RPMI7951 (cell line): ENCODE data around the gene FOXR1. TPM values are rescaled to one million over a fixed set of nuclear protein-coding genes. Genes with fewer than 3 reads are reported as not detected.
A peak's percentile ranks its signal among the peaks of the same experiment; 100 is the strongest.
"Not testable (repeated sequence)": the region's sequence is repeated elsewhere in the genome, so short reads cannot be mapped to it uniquely, and the experiment has no call there.

Experiments
- DNase-seq: peaks from one replicate; pipeline ENCODE4 v3.0.0-alpha.2; 2012; ENCODE audit warnings: low read depth
- total RNA-seq: library from RNA; depleted of rRNA; stranded (reverse); fragments of >200 nt; shearing (Covaris generic); gene quantifications from 2 replicates; pipeline ENCODE4 v1.2.3, GENCODE V29; 2014

FOXR1 gene
- total RNA-seq, 1 experiment from 2014 or later = not detected

DNA sequence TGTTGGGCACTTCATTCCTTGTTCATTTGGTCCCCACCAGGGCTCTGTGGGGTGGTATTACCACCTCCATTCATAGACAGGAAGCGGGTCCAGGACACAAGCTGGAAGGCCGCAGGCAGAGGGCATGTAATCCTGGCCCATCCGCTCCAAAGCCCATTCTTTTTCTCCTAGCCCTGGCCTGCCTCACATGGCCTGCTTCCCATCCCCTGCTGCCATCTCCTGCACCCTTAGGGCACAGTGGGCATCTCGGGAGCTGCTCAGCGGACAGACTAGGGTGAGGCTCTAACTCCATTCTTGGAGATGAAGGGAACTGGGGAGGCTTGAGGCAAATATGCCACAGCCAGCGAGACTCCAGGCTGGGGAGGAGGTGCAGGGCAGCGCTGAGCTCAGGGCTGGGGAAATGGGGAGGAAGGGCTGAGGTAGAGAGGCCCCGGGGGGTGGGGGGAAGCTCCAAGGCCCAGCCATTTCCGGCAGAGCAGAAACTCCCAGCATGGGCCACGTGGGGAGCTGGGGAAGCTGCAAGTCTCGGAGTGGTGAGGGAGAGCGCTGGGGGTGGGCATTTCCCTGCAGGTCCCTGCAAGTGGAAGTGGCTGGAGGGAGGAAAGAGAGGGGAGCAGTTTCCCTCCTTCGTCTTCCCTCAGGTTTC, 31.5 kb upstream of the FOXR1 start:
- DNase-seq = no peak

DNA sequence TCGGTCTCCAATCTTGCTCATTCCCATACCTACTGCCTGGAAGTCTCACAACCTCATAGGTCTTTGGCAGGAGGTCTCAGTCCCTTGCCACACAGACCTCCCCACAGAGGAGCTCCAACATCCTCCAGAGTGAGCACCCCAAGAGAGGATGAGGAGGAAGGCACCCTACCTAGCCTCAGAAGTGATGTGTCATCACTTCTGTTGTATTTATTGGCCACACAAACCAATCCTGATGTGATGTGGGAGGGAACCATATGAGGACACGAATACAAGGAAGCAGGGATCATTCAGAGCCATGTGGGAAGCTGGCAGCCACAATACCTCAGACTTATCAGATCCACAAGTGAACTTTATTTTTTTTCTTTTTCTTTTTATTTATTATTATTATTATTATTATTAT, 24.5 kb upstream of the FOXR1 start:
- no peak for DNase-seq

DNA sequence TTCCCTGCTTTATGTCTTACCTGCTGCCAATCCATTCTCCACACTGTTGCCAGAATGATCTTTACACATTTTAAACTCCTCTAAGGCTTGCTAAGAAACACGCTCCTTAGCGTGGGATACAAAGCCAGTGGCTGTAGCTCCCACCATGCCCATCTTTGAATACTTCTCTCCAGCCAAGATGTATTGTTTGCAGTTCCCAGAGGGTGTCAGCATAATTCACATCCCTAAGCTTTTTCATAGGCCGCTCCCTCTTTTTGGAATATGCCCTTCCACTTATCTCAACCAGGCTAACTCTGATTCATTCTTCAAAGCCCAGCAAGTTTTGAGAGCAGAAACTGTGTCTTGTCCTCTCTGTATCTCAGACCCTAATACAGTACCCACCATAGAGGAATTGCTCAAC, 23.6 kb upstream of the FOXR1 start:
- no peak for DNase-seq

DNA sequence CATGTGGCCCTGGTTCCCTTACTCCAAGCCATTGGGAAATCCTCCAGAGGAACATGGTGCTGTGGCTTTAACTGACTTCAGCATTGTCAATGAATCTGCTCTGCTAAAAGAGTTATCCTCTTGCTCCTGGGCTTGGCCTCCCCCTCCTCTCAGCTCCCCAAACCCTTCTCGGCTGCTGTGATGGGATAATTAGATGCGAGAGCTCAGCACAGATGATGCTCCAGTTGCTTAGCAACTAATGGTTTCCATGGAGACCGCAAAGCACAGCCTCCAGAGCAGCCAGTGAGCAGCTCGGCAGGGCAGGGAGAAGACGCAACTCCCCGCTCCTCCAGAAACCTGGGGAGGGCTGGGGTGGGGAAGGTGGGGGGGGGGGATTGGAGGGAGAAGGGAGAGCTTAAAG, 18.3 kb upstream of the FOXR1 start:
- DNase-seq = peak; percentile 37

DNA sequence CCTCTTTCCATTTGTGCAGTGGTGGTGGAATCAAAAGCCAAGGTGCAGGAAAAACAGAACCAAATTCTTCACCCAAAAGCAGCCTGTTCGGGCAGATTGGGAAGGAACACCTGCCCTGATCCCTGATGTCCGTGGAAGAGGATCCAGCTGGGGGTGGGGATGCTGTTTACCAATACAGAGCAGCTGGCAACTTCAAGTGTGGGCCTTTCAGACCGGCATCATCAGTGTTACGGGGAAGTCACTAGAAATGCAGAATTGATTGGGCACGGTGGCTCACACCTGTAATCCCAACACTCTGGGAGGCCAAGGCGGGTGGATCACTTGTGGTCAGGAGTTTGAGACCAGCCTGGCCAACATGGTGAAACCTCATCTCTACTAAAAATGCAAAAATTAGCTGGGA, 17.6 kb upstream of the FOXR1 start:
- DNase-seq = not testable (repeated sequence)

DNA sequence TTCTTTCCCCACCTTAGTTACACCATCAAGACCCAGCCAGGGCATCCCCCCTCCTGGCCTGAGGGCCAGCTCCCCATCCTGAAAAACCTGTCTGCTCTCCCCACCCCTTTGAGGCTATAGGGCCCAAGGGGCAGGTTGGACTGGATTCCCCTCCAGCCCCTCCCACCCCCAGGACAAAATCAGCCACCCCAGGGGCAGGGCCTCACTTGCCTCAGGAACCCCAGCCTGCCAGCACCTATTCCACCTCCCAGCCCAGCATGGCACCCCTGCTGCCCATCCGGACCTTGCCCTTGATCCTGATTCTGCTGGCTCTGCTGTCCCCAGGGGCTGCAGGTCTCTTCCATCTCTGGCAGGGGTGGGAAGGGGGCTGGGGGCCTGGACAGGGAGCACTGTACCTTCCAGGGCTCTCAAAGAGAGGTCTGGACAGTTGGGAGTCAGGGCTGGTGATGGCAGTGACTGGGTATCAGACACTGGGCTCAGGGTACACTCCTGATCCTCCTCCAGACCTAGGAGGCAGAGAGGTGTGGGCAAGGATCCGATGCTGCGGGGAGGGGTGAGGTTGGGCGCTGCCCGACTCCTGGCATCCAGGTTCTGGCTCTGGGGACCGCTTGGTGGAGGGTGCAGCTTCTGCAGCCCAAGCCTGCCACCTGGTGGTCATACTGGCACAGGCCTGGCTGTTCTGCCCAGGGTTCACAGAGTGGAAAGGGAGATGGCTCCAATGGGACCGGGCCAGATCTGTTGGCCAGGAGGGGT, 15.3 kb upstream of the FOXR1 start, which contains the start of gene UPK2:
TSS of gene UPK2 (plus strand) at position 205 of the 753 bp plus-strand sequence. CDS start at position 258, 53 bp downstream.
- DNase-seq = peak; percentile 74

DNA sequence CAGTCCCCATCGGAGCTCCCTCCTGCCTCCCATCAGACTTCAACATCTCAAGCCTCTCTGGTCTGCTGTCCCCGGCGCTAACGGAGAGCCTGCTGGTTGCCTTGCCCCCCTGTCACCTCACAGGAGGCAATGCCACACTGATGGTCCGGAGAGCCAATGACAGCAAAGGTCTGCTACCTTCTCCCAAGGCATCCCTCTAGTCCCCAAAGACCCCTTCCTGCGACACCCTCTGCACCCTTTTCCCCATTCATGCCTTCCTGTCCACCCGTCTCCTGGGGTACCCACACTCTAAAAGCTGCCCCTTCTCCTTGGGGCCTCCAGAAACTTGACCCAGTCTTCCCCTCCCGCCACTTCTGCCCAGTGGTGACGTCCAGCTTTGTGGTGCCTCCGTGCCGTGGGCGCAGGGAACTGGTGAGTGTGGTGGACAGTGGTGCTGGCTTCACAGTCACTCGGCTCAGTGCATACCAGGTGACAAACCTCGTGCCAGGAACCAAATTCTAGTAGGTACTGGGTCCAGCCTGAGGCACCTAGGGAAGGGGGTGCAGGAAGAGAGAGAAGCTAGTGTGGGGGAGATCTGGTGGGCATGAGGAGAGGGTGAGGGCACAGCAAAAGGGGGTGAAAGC, 14.6 kb upstream of the FOXR1 start:
- no peak for DNase-seq

DNA sequence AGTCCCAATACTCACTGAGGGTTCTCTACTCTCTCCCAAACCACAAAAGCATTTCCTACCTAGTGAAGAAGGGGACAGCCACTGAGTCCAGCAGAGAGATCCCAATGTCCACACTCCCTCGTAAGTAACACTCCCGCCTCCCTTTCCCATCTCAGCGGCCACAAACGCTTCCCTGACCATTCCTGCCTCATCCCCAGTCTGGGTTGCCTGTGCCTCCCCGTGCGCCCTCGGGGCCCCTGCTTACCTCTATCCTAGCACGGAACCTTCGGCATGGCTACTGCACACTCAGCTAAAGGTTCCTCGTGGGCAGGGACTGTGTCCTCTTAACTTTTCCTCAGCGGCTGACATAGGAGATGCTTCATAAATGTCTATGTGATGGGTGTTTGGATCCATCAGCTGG, 14.0 kb upstream of the FOXR1 start:
- no peak for DNase-seq

DNA sequence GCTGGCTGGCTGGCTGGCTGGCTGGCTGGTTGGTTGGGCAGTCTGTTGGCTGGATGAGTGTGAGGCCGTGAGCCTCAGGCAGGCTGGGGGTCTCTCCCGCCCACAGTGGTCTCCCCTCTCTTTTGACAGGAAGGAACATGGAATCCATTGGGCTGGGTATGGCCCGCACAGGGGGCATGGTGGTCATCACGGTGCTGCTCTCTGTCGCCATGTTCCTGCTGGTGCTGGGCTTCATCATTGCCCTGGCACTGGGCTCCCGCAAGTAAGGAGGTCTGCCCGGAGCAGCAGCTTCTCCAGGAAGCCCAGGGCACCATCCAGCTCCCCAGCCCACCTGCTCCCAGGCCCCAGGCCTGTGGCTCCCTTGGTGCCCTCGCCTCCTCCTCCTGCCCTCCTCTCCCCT, 13.6 kb upstream of the FOXR1 start:
- no peak for DNase-seq

DNA sequence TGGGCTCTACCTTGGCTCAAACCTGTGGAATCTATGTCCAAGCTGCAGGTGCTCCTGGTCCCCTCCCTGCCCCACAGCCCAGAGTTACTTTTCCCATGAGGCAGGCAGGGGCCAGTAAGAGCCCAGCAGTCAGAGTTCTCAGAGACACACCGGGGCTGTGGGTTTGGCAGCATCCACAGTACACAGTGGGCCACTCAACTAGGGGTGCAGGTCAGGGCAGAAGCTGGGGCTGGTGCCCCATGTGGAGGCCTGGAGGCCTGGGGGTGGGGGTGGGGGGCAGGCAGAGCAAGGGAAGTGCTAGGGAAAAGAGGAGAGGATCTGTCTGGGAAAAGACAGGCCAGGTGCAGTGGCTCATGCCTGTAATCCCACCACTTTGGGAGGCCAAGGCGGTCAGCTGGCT, 13.0 kb upstream of the FOXR1 start:
- DNase-seq = no peak

DNA sequence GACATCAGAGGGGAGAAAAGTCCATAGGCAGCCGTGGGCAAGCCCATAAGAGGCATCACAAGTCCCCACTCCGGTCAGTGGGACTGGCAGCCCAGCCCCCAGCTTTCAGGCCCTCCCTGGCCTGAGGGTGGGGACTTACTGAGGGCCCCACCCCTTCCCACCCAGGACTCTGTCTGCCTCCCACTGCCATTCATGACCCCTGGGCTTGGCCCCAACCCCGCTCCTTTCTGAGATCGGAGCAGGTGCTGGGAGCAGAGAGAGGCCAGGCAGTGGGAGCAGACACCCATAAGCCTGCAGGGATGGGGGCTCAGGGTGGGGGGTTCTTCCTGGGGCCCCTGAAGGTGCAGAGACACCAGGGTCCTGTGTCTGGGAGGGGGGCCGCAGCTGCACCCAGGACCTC, 10.4 kb upstream of the FOXR1 start:
- DNase-seq = no peak

DNA sequence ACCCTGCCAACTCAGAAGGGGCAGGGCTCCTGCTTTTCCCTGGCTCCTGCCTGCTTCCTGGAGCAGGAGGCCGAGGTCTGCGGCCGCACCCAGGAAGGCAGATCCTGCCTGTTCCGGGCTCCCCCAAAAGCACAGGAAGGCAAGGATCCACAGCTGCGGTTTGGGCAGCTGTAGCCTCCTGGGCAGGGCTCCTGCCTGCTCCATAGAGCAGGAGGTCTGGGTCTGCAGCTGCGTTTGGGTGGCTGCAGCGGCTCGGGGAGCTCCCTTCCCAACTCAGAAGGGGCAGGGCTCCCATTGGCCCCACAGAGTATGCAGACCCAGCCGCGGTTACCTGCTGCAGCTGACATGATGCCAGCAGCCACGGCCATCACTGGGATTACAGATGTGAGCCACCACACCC, 10.0 kb upstream of the FOXR1 start:
- DNase-seq = no peak

DNA sequence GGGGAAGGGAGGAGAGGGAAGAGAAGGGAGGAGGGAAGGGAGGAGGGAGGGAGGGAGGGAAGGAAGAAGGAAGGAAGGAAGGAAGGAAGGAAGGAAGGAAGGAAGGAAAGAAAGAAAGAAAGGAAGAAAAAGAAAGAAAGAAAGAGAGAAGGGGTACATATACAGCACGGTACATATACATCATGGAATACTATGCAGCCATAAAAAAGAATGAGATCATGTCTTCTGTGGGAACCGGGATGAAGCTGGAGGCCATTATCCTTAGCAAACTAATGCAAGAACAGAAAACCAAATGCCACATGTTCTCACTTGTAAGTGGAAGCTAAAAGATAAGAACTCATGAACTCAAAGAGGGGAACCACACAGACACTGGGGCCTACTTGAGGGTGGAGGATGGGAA, 2.1 kb upstream of the FOXR1 start:
- not testable (repeated sequence) for DNase-seq

DNA sequence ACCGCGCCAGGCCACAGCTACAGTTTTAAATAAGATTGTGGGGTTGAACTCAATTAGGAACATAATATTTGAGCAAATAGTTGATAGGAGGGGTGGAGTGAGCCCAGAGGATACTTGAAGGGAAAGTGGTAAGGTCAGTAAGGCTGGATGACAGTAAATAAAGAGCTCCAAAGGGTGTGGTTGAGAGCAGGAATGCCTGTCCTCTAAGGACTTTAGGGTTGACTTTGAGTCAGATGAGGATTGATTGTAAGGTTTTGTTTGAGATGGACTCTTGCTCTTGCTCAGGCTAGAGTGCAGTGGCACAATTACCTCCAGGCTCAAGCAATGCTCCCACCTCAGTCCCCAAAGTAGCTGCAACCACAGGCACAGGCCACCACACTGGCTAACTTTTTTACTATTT, 2.4 kb downstream of the FOXR1 start:
- no peak for DNase-seq

DNA sequence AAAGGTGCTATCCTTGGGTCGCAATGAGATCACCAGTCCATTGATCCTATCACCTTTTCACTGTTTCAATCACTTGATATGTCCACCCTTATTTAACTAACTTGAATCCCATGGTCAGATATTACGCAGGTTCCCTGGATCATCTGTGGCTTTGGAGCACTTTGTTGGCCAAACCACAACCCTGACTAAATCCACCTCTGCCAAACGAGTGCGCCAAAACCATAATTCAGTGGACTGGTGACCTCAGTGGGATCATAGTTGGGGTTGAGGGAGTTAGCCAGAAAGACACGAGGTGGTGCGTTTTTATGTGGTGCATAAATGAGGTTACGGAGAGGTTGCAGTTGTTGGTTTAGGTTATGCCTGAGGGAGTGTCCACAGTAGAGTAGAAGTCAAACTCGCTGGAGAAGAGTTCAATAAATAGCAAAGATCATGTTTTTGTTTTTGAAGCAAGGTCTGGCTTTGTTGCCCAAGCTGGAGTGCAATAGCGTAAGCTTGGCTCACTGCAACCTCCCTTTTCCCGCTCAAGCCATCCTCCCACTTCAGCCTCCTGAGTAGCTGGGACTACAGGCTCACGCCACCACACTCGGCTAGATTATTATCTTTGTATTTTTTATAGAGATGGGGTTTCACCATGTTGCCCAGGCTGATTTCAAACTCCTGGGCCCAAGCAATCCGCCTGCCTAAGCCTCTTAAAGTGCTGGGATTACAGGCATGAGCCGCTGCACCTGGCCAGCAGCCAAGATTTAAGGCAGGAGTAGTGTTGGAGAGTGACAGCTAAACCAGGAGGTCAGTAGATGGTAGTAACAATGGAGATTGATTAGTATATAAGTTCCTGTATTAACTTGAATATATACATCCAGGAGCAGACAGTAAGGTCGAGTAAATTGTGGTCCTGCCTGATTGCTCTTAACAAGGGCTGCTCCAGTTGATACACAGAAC, 4.5 kb downstream of the FOXR1 start:
- DNase-seq = peak; percentile 66

DNA sequence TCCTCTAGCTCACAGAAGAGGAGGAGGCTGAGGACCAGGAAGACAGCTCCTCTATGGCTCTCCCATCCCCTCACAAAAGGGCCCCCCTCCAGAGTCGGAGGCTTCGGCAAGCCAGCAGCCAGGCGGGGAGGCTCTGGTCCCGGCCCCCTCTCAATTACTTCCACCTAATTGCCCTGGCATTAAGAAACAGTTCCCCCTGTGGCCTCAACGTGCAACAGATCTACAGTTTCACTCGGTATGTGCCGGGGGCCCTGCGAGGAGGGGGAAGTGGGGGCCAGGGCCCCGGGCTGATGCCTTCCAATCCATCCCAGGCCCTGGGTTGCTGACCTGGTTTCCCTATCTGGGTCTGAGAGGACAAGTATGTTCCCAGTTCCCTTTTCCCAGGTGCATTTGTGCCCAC, 7.9 kb downstream of the FOXR1 start:
- no peak for DNase-seq

DNA sequence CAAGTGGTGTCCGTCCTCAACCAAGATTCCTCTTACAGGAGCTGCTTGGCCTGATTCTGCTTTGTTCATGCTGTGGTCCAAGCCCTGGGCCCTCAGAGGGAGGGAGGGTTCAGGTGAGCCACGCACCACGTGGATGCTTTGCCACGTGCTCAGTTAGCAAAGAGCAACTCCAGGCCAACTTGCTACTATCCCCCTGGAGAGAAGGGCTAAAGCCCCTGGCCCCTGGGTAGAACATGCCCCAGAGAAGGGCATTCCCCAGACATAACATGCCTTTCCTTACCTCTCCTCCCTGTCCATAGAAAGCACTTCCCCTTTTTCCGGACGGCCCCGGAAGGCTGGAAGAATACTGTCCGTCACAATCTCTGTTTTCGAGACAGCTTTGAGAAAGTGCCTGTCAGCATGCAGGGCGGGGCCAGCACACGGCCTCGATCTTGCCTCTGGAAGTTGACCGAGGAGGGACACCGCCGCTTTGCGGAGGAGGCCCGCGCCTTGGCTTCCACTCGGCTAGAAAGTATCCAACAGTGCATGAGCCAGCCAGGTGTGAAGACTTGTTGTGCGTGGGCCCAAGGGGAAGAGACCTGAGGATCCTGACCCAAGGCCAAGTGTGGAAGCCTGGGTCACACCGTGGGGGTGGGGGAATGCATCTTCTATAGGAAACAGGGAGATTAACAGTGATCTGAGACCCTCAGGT, 8.8 kb downstream of the FOXR1 start:
- DNase-seq = no peak

DNA sequence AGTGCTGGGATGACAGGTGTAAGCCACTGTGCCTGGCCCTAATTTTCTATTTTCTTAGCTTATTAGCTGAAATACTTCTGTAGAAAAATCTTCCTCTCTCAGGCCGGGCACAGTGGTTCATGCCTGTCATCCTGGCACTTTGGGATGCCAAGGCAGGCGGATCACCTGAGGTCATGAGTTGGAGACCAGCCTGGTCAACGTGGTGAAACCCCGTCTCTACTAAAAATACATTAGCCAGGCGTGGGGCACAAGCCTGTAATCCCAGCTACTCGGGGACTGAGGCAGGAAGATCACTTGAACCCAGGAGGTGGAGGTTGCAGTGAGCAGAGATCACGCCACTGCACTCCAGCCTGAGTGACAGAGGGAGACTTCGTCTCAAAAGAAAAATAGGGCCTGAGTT, 12.8 kb downstream of the FOXR1 start:
- DNase-seq = not testable (repeated sequence)

DNA sequence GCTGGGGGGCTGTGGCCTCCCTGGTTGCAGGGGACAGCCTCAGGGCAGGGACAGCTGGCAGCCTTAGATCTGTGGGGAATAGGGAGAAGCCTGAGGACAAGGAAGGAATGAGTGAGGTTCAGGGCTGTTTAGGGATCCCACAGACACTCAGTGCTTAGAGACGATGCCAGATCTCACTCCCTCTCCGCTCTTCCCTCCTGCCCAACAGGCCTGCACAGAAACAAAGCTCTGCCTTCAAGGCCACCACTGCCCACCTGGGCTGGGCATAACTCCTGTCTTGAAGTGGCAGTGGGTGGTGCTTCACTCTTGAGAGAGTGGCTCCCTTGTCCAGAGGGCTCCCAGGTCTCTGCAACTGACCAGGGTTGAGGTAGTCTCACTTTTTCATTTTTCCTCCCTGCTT, 13.3 kb downstream of the FOXR1 start:
- DNase-seq = no peak

DNA sequence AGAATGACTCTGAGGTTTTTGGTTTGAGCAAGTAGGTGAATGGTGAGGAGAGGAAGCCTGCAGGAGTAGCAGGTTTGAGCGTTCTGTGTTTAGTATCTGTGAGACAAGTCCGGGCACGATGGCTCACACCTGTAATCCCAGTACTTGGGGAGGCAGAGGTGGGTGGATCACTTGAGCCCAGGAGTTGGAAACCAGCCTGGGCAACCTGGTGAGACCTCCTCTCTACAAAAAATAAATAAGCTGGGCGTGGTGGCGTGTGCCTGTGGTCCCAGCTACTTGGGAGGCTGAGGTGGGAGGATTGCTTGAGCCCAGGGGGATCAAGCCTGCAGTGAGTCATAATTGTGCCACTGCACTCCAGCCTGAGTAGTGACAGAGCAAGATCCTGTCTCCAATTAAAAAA, 16.7 kb downstream of the FOXR1 start:
- no peak for DNase-seq

DNA sequence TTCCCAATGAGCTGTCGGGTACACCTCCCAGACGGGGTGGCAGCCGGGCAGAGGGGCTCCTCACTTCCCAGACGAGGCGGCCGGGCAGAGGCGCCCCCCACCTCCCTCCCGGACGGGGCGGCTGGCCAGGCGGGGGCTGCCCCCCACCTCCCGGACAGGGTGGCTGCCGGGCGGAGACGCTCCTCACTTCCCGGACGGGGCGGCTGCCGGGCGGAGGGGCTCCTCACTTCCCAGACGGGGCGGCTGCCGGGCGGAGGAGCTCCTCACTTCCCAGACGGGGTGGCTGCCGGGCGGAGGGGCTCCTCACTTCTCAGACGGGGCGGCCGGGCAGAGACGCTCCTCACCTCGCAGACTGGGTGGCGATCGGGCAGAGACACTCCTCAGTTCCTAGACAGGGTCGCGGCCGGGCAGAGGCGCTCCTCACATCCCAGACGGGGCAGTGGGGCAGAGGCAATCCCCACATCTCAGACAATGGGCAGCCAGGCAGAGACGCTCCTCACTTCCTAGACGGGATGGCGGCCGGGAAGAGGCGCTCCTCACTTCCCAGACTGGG, 20.0 kb downstream of the FOXR1 start:
- DNase-seq = not testable (repeated sequence)
